HepG2 (cell line): ENCODE data around the gene VAMP5. TPM values are rescaled to one million over a fixed set of nuclear protein-coding genes. Genes with fewer than 3 reads are reported as not detected.

ENCODE experiments used
- CBX5 ChIP-seq: sonication (generic); formaldehyde crosslinking; IDR thresholded peaks from 2 replicates; pipeline ENCODE4 v1.4.0; 2020; ENCODE audit warnings: missing genetic modification reagents, borderline replicate concordance
- CCDC6 ChIP-seq: sonication (generic); formaldehyde crosslinking; IDR thresholded peaks from 2 replicates; pipeline ENCODE4 v1.8.1; 2022; ENCODE audit warnings: mild to moderate bottlenecking, missing genetic modification reagents, moderate library complexity
- E2F1 ChIP-seq: sonication (generic); formaldehyde crosslinking; IDR thresholded peaks from 2 replicates; pipeline ENCODE4 v1.5.0; 2020; ENCODE audit warnings: missing genetic modification reagents
- ETV6 ChIP-seq: sonication (generic); formaldehyde crosslinking; conservative IDR thresholded peaks from 2 replicates; pipeline ENCODE4 v1.4.0; 2020; ENCODE audit warnings: missing genetic modification reagents
- FOXP4 ChIP-seq: sonication (generic); formaldehyde crosslinking; IDR thresholded peaks from 2 replicates; pipeline ENCODE4 v1.4.0; 2020; ENCODE audit warnings: missing genetic modification reagents
- GMEB1 ChIP-seq: sonication (generic); formaldehyde crosslinking; IDR thresholded peaks from 2 replicates; pipeline ENCODE4 v1.5.1; 2020; ENCODE audit warnings: missing genetic modification reagents, mild to moderate bottlenecking, borderline replicate concordance
- KAT8 ChIP-seq: IDR thresholded peaks from 2 replicates; pipeline ENCODE4 v1.6.1; 2016; ENCODE audit warnings: missing genetic modification reagents, missing compliant biosample characterization
- MYPOP ChIP-seq: sonication (generic); formaldehyde crosslinking; IDR thresholded peaks from 2 replicates; pipeline ENCODE4 v1.8.1; 2023; ENCODE audit warnings: mild to moderate bottlenecking, moderate library complexity, missing genetic modification reagents
- NFE2 ChIP-seq: sonication (generic); formaldehyde crosslinking; IDR thresholded peaks from 2 replicates; pipeline ENCODE4 v1.4.0; 2020; ENCODE audit warnings: missing genetic modification reagents
- ZIK1 ChIP-seq: sonication (generic); formaldehyde crosslinking; IDR thresholded peaks from 2 replicates; pipeline ENCODE4 v1.5.0; 2020; ENCODE audit warnings: mild to moderate bottlenecking, low read depth, missing genetic modification reagents, borderline replicate concordance
- ZNF101 ChIP-seq: sonication (generic); formaldehyde crosslinking; IDR thresholded peaks from 2 replicates; pipeline ENCODE4 v1.4.0; 2020; ENCODE audit warnings: mild to moderate bottlenecking, low read depth, missing genetic modification reagents, borderline replicate concordance
- ZNF263 ChIP-seq: sonication (generic); formaldehyde crosslinking; IDR thresholded peaks from 2 replicates; pipeline ENCODE4 v1.4.0; 2020; ENCODE audit warnings: missing genetic modification reagents
- ZNF597 ChIP-seq: sonication (generic); formaldehyde crosslinking; IDR thresholded peaks from 2 replicates; pipeline ENCODE4 v1.5.0; 2020; ENCODE audit warnings: missing genetic modification reagents
- ZNF598 ChIP-seq: sonication (generic); formaldehyde crosslinking; IDR thresholded peaks from 2 replicates; pipeline ENCODE4 v1.5.1; 2020; ENCODE audit warnings: mild to moderate bottlenecking, missing genetic modification reagents, borderline replicate concordance
- ZNF709 ChIP-seq: sonication (generic); formaldehyde crosslinking; IDR thresholded peaks from 2 replicates; pipeline ENCODE4 v1.5.0; 2020; ENCODE audit warnings: mild to moderate bottlenecking, missing genetic modification reagents
- ZNF720 ChIP-seq: sonication (generic); formaldehyde crosslinking; IDR thresholded peaks from 2 replicates; pipeline ENCODE4 v1.4.0; 2020; ENCODE audit warnings: missing genetic modification reagents
- ZNF766 ChIP-seq: sonication (generic); formaldehyde crosslinking; IDR thresholded peaks from 2 replicates; pipeline ENCODE4 v1.5.0; 2020; ENCODE audit warnings: missing genetic modification reagents, borderline replicate concordance
- ZNF788 ChIP-seq: sonication (generic); formaldehyde crosslinking; IDR thresholded peaks from 2 replicates; pipeline ENCODE4 v1.5.0; 2020; ENCODE audit warnings: mild to moderate bottlenecking, missing genetic modification reagents, borderline replicate concordance
- polyA plus RNA-seq, 8 experiments: library from polyadenylated mRNA; depleted of rRNA in 3 of 8; stranded (reverse) in 7 of 8; unstranded in 1 of 8; fragments of >200 nt; fragmentation: Illumina TruSeq in 4 of 8; extraction: Trizol in 4 of 8; gene quantifications; 2 replicates each; pipeline versions ENCODE4 v1.2.1 to v1.2.3, GENCODE V29; 2011 to 2016; ENCODE audit warnings: low read depth in 4 of 8, missing spikeins in 1 of 8, mixed read lengths in 1 of 8; ENCODE audit not compliant: insufficient read depth in 1 of 8
- total RNA-seq, 5 experiments: library from RNA; depleted of rRNA; stranded (reverse); fragments of >200 nt; fragmentation: Illumina TruSeq; extraction: Trizol; gene quantifications; 2 replicates each; pipeline ENCODE4 v1.2.3, GENCODE V29; 2016; ENCODE audit warnings: low read depth in 1 of 5
- TF ChIP-seq, protein P1 (sequence below): sonication (generic); formaldehyde crosslinking; IDR thresholded peaks from 2 replicates; pipeline ENCODE4 v1.4.0; 2020; ENCODE audit warnings: missing genetic modification reagents, borderline replicate concordance

VAMP5 gene
- total and polyA plus RNA-seq, 2 of the 13 experiments (the other 11 are each of a cell fraction or from before 2014, with no cell fraction given), result 7.2 to 56.7 TPM

DNA sequence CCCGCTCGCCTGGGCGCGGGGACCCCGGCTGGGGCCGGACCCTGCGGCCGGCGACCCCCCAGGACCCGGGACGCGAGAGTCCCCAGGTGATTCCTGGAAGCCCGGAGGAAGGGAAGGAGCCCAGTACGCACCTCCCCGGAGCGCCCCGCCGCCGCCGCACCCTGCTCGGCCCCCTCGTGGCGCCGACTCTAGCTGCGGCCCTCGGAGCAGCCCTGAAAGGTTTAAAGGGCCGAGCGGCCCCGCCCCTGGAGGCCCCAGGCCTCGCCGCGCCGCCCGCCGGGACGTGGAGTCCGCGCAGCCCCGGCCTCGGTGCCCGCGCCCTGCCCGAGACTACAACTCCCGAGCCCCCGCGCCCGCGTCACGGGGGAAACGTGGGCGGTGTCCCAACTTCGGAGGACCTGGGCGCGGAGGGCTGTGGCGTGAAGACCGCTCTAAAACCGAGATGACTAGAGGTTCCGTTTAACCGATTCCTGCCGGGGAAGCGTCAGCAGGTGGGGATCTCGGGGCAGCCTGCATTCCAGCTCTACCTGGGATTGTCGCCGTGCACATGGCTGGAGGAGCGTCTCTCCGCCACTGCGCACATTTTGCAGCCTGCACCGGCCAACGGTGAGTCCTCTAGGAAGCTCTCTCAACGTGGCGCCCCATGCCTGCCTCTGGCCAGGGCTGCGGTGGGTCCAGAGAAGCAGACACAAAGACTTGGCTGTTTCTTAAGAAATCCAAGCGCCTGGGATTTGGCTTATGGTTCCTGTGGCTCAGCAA is 18.4 kb downstream of the VAMP5 start, which contains the start of gene TMEM150A (continued):
- no peak for TF ChIP-seq NFE2 (CRISPR knock-in tag)
- peak; percentile 59; the same call in 1 of the 2 replicates for TF ChIP-seq MYPOP (CRISPR knock-in tag)
- TF ChIP-seq, protein P1, sequence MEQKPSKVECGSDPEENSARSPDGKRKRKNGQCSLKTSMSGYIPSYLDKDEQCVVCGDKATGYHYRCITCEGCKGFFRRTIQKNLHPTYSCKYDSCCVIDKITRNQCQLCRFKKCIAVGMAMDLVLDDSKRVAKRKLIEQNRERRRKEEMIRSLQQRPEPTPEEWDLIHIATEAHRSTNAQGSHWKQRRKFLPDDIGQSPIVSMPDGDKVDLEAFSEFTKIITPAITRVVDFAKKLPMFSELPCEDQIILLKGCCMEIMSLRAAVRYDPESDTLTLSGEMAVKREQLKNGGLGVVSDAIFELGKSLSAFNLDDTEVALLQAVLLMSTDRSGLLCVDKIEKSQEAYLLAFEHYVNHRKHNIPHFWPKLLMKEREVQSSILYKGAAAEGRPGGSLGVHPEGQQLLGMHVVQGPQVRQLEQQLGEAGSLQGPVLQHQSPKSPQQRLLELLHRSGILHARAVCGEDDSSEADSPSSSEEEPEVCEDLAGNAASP, result peak; percentile 10; the same call in 1 of the 2 replicates
- peak; percentile 82; the same call in 1 of the 2 replicates for TF ChIP-seq ZNF598 (CRISPR knock-in tag)
- TF ChIP-seq GMEB1 (CRISPR knock-in tag), result peak; percentile 79
- TF ChIP-seq ZNF101 (CRISPR knock-in tag), result no peak
- peak; percentile 94 for TF ChIP-seq CCDC6 (CRISPR knock-in tag)
- peak; percentile 93; the same call in 1 of the 2 replicates for TF ChIP-seq ZNF766 (CRISPR knock-in tag)
- TF ChIP-seq E2F1, result no peak
- TF ChIP-seq ZNF720 (CRISPR knock-in tag), result no peak
- peak; percentile 19; the same call in 1 of the 2 replicates for TF ChIP-seq CBX5
- no peak for TF ChIP-seq ZNF597 (CRISPR knock-in tag)
- TF ChIP-seq ZNF263 (CRISPR knock-in tag), result peak; percentile 39
- TF ChIP-seq ETV6, result no peak
- TF ChIP-seq ZNF788 (CRISPR knock-in tag), result no peak; the same call in 1 of the 2 replicates
- TF ChIP-seq ZNF709 (CRISPR knock-in tag), result no peak
- 0 out of 2 replicates have a peak, but pooled peaks have one; percentile 42 for TF ChIP-seq ZIK1
- TF ChIP-seq KAT8 (CRISPR knock-in tag), result peak; percentile 25; the same call in 1 of the 2 replicates
- peak; percentile 28; the same call in 1 of the 2 replicates for TF ChIP-seq FOXP4 (CRISPR knock-in tag)
